ENCODE data around the gene NRG2.

Gene NRG2

GRCh38 chr5:139900546-139901250 lies 142.4 kb downstream of the NRG2 start:
- no peak for DNase-seq

- DNase-seq: no peak
Observed at GRCh38 chr5:139898981-139899380, 144.1 kb downstream of the NRG2 start.

GRCh38 chr5:139897982-139898381 lies 145.1 kb downstream of the NRG2 start:
- no peak for DNase-seq

- no peak for DNase-seq
Observed at GRCh38 chr5:139897342-139897741, 145.8 kb downstream of the NRG2 start.

GRCh38 chr5:139896718-139897117 lies 146.4 kb downstream of the NRG2 start:
- no peak for DNase-seq

- no peak for DNase-seq
Observed at GRCh38 chr5:139895647-139896046, 147.5 kb downstream of the NRG2 start.

GRCh38 chr5:139895046-139895445 lies 148.1 kb downstream of the NRG2 start:
- DNase-seq: no peak

GRCh38 chr5:139893873-139894272 lies 149.2 kb downstream of the NRG2 start:
- no peak for DNase-seq

- DNase-seq: no peak
Observed at GRCh38 chr5:139889410-139889809, 153.7 kb downstream of the NRG2 start.

- DNase-seq: no peak
Observed at GRCh38 chr5:139888370-139888769, 154.7 kb downstream of the NRG2 start.

GRCh38 chr5:139886213-139886612 lies 156.9 kb downstream of the NRG2 start:
- DNase-seq: no peak

- no peak for DNase-seq
Observed at GRCh38 chr5:139885857-139886208, 157.3 kb downstream of the NRG2 start.

GRCh38 chr5:139885172-139885856 lies 157.8 kb downstream of the NRG2 start:
- no peak for DNase-seq

GRCh38 chr5:139884734-139885133 lies 158.4 kb downstream of the NRG2 start:
- no peak for DNase-seq

- DNase-seq: no peak
Observed at GRCh38 chr5:139884144-139884543, 159.0 kb downstream of the NRG2 start.

- DNase-seq: no peak
Observed at GRCh38 chr5:139882961-139883539, 160.0 kb downstream of the NRG2 start.

- no peak for DNase-seq
Observed at GRCh38 chr5:139882316-139882715, 160.8 kb downstream of the NRG2 start.

- peak; percentile 89 for DNase-seq
Observed at GRCh38 chr5:139881143-139881733, 161.9 kb downstream of the NRG2 start.

- peak; percentile 89 for DNase-seq
Observed at GRCh38 chr5:139880416-139881142, 162.5 kb downstream of the NRG2 start.

- DNase-seq: no peak
Observed at GRCh38 chr5:139878093-139878492, 165.0 kb downstream of the NRG2 start.

- DNase-seq: no peak
Observed at GRCh38 chr5:139877129-139877597, 165.9 kb downstream of the NRG2 start.

GRCh38 chr5:139875957-139876356 lies 167.1 kb downstream of the NRG2 start:
- no peak for DNase-seq
